Sciatic nerve (tissue), 2 donors: Measurements from ENCODE around the gene ZNF708. TPM values are rescaled to one million over a fixed set of nuclear protein-coding genes. Genes with fewer than 3 reads are reported as not detected.
"Not testable (repeated sequence)": the region's sequence is repeated elsewhere in the genome, so short reads cannot be mapped to it uniquely, and the experiment has no call there.

ENCODE experiments used
- ATAC-seq: fragments of 200-7000 bp; cut with Tn5 transposase; one replicate; pipeline ENCODE4 v1.9.1; 2020; ENCODE audit warnings: mild to moderate bottlenecking, moderate library complexity
- DNase-seq: peaks from one replicate; pipeline ENCODE4 v3.0.0-alpha.2; 2020; ENCODE audit warnings: low spot score
- intact Hi-C: fragments of 100-400 bp; cut with DNase I; formaldehyde crosslinking; loops from one replicate; pipeline ENCODE4 v1.14.2; 2022
- total RNA-seq: library from RNA; stranded (reverse); fragmentation: NEBNext Ultra II Directional; extraction: Animal tissue kit (Norgen Biotek cat#: 25700); gene quantifications from one replicate; pipeline ENCODE4 v1.2.1, GENCODE V29; 2021
- donor health status: DM: no; HTN: no; CAD: no.
- donor health status: DM: no; HTN: no; CAD: no.

Gene ZNF708
- total RNA-seq, 1 donor from 2014 or later, result 24.1 TPM

GRCh38 chr19:21264416-21264815 is 64.8 kb downstream of the ZNF708 start:
- ATAC-seq, result no peak
- intact Hi-C loops, result no loop called here
- no peak for DNase-seq

- DNase-seq, ATAC-seq, intact Hi-C loops: not testable (repeated sequence)
Measured at GRCh38 chr19:21260848-21261381, 68.3 kb downstream of the ZNF708 start.

- DNase-seq, result no peak
- intact Hi-C loops, result no loop called here
- no peak for ATAC-seq
Measured at GRCh38 chr19:21260164-21260847, 68.9 kb downstream of the ZNF708 start.

GRCh38 chr19:21259421-21260124 is 69.6 kb downstream of the ZNF708 start:
- ATAC-seq, DNase-seq, intact Hi-C loops: not testable (repeated sequence)

GRCh38 chr19:21256722-21257121 is 72.5 kb downstream of the ZNF708 start:
- ATAC-seq (no peak), DNase-seq (no peak)
- intact Hi-C loops, result no loop called here

Other genes starting within 250 kb of the ZNF708 start
- 10.4 TPM for gene ZNF714, start 247.2 kb downstream of the ZNF708 start, total RNA-seq
- gene ZNF431, start 187.4 kb downstream of the ZNF708 start, total RNA-seq, result 20.2 TPM
- 5.3 TPM for gene ZNF738, start 29.6 kb upstream of the ZNF708 start, total RNA-seq
- gene ZNF493, start 67.7 kb upstream of the ZNF708 start, total RNA-seq, result 37.9 TPM
- 14.4 TPM for gene ZNF429, start 176.2 kb upstream of the ZNF708 start, total RNA-seq